ENCODE measurements around the gene GCLC. TPM values are rescaled to one million over a fixed set of nuclear protein-coding genes. Genes with fewer than 3 reads are reported as not detected.

GCLC gene
- total RNA-seq, 1 experiment from 2014 or later, result 37.2 TPM

DNA sequence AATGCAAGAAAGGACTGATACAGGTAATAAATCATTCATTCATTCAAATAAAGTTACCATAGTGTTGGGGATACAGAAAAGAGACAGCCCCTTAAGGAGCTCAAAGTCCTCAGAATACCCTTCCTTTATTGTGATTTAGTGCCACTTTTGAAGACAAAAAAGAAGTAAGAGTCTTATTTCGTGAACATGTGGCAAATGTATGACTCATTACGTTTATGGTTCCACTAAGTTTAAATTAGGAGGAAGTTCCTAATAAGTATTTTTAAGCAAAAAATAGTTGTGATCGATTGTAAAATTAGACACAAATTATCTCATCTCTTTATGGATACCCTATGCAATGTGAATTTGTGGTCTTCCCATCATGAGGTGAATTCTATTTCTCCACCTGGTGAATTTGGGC is 38.5 kb upstream of the GCLC start:
- H3K4me1 ChIP-seq (ENCODE audit: control insufficient read depth, insufficient read depth, low read length), result no peaks in the 10 kb centered on the region
- intact Hi-C loops (cut with micrococcal nuclease; ENCODE audit: unreplicated experiment) (no loop called here), in situ Hi-C loops (cut with HindIII; ENCODE audit: low pct_unique_long_range_greater_than_20kb, low sequenced_read_pairs) (no loop called here)
- no peak for TF ChIP-seq POLR2AphosphoS5 (IDR thresholded peaks at IDR 0.05; ENCODE audit: low read depth, low read length)
- TF ChIP-seq, protein P1, sequence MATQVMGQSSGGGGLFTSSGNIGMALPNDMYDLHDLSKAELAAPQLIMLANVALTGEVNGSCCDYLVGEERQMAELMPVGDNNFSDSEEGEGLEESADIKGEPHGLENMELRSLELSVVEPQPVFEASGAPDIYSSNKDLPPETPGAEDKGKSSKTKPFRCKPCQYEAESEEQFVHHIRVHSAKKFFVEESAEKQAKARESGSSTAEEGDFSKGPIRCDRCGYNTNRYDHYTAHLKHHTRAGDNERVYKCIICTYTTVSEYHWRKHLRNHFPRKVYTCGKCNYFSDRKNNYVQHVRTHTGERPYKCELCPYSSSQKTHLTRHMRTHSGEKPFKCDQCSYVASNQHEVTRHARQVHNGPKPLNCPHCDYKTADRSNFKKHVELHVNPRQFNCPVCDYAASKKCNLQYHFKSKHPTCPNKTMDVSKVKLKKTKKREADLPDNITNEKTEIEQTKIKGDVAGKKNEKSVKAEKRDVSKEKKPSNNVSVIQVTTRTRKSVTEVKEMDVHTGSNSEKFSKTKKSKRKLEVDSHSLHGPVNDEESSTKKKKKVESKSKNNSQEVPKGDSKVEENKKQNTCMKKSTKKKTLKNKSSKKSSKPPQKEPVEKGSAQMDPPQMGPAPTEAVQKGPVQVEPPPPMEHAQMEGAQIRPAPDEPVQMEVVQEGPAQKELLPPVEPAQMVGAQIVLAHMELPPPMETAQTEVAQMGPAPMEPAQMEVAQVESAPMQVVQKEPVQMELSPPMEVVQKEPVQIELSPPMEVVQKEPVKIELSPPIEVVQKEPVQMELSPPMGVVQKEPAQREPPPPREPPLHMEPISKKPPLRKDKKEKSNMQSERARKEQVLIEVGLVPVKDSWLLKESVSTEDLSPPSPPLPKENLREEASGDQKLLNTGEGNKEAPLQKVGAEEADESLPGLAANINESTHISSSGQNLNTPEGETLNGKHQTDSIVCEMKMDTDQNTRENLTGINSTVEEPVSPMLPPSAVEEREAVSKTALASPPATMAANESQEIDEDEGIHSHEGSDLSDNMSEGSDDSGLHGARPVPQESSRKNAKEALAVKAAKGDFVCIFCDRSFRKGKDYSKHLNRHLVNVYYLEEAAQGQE (IDR thresholded peaks at IDR 0.05; ENCODE audit: insufficient read depth in 1 of 2, low read depth in 2 of 2, low read length in 1 of 2), result no peak
- TF ChIP-seq, protein P2, sequence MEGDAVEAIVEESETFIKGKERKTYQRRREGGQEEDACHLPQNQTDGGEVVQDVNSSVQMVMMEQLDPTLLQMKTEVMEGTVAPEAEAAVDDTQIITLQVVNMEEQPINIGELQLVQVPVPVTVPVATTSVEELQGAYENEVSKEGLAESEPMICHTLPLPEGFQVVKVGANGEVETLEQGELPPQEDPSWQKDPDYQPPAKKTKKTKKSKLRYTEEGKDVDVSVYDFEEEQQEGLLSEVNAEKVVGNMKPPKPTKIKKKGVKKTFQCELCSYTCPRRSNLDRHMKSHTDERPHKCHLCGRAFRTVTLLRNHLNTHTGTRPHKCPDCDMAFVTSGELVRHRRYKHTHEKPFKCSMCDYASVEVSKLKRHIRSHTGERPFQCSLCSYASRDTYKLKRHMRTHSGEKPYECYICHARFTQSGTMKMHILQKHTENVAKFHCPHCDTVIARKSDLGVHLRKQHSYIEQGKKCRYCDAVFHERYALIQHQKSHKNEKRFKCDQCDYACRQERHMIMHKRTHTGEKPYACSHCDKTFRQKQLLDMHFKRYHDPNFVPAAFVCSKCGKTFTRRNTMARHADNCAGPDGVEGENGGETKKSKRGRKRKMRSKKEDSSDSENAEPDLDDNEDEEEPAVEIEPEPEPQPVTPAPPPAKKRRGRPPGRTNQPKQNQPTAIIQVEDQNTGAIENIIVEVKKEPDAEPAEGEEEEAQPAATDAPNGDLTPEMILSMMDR (IDR thresholded peaks at IDR 0.05), result no peak
- no peak for TF ChIP-seq TCF7L2 (IDR thresholded peaks at IDR 0.05; ENCODE audit: low read depth, low read length)
- TF ChIP-seq SIN3A (IDR thresholded peaks at IDR 0.05; ENCODE audit: borderline replicate concordance, insufficient read depth, low read depth, low read length), result no peak
- no TSS peak for BruUV-seq (replicated peaks)
- H3K9me3 ChIP-seq (ENCODE audit: control insufficient read depth, insufficient read depth, low read depth, low read length), result no peaks in the 10 kb centered on the region
- DNase-seq (ENCODE audit: low read depth, low spot score), result no peak
- H3K27me3 ChIP-seq (ENCODE audit: control insufficient read depth, insufficient read depth, low read length), result no peaks in the 10 kb centered on the region
- H3K4me3 ChIP-seq (ENCODE audit: low read depth in 2 of 2, low read length in 2 of 2), result no peak overlapping the region
- H3K36me3 ChIP-seq (ENCODE audit: control insufficient read depth, insufficient read depth, low read length), result no peaks in the 10 kb centered on the region
- POLR2A ChIA-PET, result no interaction called here
- CTCF ChIA-PET, result no interaction called here
- no peak overlapping the region for H3K27ac ChIP-seq (ENCODE audit: low read length)
- ATAC-seq, result no peak

DNA sequence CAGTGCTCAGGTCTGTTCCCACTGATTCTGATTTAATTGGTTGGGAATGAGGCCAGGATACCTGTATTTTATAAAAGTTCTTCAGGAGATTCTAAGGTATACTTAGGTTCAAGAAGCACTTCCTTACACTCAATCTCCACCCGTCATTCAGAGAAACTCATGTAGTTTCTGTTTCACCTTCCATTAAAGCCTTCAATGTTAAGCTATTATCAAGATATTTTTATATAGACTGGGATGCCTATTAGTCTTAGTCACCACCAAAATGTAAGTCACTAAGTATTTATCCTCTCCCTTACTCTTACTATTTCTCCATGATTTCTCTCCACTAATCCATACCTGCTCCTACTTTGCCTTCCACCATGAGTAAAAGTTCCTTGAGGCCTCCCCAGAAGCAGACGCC is 38.1 kb upstream of the GCLC start:
- TF ChIP-seq, protein P1 (IDR thresholded peaks at IDR 0.05; ENCODE audit: insufficient read depth in 1 of 2, low read depth in 2 of 2, low read length in 1 of 2), result no peak
- TF ChIP-seq, protein P2 (IDR thresholded peaks at IDR 0.05), result no peak
- TF ChIP-seq SIN3A (IDR thresholded peaks at IDR 0.05; ENCODE audit: borderline replicate concordance, insufficient read depth, low read depth, low read length), result no peak
- TF ChIP-seq POLR2AphosphoS5 (IDR thresholded peaks at IDR 0.05; ENCODE audit: low read depth, low read length), result no peak
- TF ChIP-seq TCF7L2 (IDR thresholded peaks at IDR 0.05; ENCODE audit: low read depth, low read length), result no peak
- H3K27ac ChIP-seq (ENCODE audit: low read length), result no peak overlapping the region
- no peaks in the 10 kb centered on the region for H3K27me3 ChIP-seq (ENCODE audit: control insufficient read depth, insufficient read depth, low read length)
- H3K4me3 ChIP-seq (ENCODE audit: low read depth in 2 of 2, low read length in 2 of 2), result no peak overlapping the region
- DNase-seq (ENCODE audit: low read depth, low spot score), result no peak
- H3K4me1 ChIP-seq (ENCODE audit: control insufficient read depth, insufficient read depth, low read length), result no peaks in the 10 kb centered on the region
- intact Hi-C loops (cut with micrococcal nuclease; ENCODE audit: unreplicated experiment), result no loop called here
- ChIA-PET CTCF (no interaction called here), POLR2A (no interaction called here)
- no peaks in the 10 kb centered on the region for H3K36me3 ChIP-seq (ENCODE audit: control insufficient read depth, insufficient read depth, low read length)
- BruUV-seq (replicated peaks), result no TSS peak
- in situ Hi-C loops (cut with HindIII; ENCODE audit: low pct_unique_long_range_greater_than_20kb, low sequenced_read_pairs), result no loop called here
- no peak for ATAC-seq
- H3K9me3 ChIP-seq (ENCODE audit: control insufficient read depth, insufficient read depth, low read depth, low read length), result no peaks in the 10 kb centered on the region

All from Panc1 (cell line).